ENCODE data around the gene ANKRD40CL.
"Not testable (repeated sequence)": the region's sequence is repeated elsewhere in the genome, so short reads cannot be mapped to it uniquely, and the experiment has no call there.

ANKRD40CL gene, protein sequence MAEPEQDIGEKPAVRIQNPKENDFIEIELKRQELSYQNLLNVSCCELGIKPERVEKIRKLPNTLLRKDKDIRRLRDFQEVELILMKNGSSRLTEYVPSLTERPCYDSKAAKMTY

DNA sequence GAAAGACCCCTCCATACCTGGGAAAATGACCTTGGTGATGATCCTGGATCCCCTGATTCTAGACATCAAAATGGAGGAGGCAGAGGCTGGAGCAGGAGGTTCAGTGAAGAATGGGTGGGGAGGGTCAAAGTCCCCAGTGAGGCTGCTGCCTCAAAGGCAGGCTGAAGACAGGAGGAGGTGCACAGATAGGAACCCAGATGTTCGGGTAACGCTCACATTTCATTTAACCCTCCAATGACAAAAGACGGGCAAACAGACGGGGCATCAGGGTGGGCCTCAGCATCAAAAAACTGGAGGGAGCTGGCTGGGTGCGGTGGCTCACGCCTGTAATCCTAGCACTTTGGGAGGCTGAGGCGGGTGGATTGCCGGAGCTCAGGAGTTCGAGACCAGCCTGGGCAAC is at the start of gene ANKRD40CL:
Gene ANKRD40CL, minus strand, starts transcription at position 73 of the 400 bp plus-strand sequence. CDS start 605 bp downstream, outside the sequence.
- no peak for DNase-seq (ENCODE audit: low spot score)

DNA sequence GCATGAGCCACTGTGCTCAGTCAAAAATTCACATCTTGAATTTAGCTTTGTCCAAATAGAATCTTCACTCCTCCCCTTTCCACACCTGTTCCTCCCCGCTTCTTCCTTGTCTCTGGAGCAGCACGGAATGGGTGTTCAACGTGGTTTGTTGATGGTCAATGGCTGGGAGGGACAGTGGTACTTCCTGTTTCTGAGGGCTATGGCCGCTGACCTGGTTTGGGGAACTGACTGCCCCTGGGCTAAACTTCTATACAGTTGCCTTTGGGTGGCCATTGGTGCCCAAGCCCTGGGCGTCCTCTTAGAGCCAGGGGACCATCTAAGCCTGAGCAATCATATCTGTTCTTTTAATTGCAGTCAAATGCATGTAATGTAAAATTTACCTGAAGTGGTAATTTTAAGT is 49.0 kb upstream of the ANKRD40CL start:
- DNase-seq (ENCODE audit: low spot score) = no peak

DNA sequence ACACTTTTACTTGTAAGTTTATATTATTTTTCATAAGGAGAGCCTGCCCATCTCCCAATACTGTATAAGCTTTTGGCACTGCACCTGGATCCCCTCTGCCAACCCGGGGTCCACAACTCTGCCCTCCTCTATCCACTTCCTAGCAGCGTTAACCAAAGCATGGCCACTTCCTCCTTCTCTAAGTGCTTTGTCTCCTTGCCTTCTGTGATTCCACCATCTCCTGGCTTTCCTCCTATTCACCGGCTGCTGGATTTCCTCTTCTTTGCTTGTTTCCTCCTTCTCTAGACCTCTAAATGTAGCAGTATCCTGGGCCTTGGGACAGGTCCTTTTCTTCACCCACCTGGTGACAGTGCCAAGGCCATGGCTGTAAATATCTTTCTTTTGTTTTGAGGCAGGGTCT is 48.1 kb upstream of the ANKRD40CL start:
- DNase-seq (ENCODE audit: low spot score) = no peak

DNA sequence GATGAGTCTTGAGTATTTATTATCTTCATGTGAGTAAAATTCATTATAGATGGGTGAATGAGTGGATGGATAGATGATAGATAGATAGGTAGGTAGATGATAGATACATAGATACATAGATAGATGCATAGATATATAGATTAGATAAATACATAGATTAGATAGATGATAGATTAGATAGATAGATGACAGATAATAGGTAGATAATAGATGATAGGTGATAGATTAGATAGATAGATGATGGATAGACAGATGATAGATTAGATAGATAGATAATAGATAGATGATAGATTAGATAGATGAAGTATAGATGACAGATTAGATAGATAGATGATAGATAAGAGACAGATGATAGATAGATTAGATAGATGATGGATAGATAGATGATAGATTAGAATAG is 46.3 kb upstream of the ANKRD40CL start:
- no peak for DNase-seq (ENCODE audit: low spot score)

DNA sequence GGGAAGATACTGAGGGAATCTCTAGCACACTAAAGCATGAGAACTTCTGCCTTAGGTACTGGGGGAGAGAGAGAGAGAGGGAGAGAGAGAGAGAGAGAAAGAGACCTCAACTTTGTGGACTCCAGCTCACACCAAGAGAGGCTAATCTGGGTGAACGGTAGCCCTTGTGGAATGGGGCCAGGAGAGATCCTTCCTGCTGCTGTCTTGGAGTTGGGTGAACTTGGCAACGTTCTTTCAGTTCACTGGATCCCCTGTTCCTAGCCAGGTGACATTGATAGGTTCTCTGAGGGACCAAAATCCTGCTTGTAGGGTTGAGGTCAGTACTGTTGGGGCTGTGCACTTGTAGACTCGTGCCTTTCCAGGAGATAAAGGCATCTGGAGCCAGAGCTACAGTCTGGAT is 41.6 kb upstream of the ANKRD40CL start:
- DNase-seq (ENCODE audit: low spot score) = no peak

DNA sequence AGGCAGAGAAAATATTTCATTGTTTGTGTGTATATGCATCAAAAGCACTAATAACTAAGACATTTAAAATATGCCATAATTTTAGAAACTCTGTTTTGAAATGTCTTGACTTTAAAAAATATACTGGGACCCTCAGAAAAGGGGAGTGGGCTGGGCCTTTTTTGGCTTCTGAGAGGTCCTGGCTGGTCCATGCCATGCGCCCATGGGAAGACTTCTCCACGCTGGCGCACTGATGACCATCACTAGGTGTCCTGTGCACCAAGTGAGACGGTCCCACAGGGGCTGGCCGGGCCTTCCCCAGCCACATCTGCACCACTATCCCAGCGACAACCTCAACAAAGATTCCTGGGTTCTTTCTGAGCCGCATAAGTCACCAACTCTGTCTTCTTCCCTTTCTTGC is 41.1 kb upstream of the ANKRD40CL start:
- DNase-seq (ENCODE audit: low spot score) = no peak

DNA sequence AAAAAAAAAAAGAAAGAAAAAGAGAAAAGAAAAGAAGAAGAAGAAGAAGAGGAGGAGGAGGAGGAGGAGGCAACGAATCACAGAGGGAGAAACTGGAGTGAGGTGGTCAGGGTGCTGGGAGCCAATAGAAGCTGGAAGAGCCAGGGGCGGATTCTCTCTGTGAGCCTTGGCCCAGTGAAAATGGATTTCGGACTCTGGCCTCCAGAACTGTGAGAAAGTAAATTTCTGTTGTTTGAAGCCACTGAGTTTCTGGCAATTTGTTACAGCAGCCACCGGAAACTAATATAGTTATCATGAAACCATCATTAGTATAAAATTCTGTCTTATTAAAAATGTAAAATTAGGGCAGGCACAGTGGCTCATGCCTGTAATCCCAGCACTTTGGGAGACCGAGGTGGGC is 40.4 kb upstream of the ANKRD40CL start:
- DNase-seq (ENCODE audit: low spot score) = no peak

DNA sequence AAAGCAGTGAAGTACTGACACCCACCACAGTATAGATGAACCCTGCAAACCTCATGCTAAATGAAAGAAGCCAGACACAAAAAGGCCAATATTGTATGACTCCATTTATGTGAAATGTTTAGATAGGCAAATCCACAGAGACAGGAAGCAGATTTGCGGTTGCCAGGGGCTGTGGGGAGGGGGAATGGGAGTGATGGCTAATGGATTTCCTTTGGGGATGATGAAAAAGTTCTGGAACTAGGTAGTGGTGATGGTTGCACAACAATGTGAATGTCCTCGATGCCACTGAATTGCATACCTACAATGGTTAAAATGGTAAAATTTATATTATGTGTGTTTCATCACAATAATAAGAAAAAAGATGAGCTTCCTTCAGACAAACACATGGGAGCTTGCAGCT is 39.7 kb upstream of the ANKRD40CL start:
- no peak for DNase-seq (ENCODE audit: low spot score)

DNA sequence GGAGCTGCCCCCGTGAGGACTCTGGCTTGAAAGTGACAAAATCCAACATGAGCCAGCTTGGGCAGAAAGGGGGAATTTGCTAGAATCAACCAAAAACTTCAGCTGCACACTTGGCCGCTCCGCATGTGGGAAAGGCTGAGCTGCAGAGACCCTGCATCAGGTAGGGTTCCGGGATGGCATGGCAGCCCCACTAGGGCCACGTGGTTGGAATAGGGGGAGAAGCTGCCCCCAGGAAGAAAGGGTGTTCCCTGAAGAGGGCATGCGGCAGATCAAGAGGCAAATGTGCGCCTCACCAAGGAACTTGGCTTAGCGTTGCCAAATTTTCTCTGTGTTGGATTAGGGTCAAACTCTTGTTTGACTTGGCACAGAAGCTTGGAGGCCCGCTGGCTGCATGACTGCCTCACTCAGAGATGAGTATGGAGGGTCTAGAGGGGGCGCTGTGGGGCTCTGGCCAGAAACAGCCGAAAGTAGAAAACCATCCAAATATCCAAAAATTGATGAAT is 38.9 kb upstream of the ANKRD40CL start:
- no peak for DNase-seq (ENCODE audit: low spot score)

DNA sequence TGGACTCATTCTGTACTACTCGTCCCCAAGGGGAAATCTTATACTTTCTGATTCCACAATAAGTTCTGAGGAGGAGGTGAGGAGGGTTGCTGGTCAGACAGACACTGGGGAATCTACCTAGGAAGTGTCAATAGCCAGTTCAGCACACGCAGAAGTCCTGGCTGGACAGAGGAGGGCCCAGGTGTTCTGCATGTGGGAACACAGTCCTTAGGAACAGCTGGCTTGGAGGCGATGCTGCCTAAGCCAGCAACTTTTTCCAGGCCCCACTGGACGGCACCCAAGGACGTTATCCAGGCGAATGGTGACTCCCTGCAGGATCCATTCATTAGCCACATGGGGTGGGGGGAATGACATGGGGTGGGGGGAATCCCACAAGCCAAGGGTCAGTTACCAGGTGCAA is 38.2 kb upstream of the ANKRD40CL start:
- no peak for DNase-seq (ENCODE audit: low spot score)

DNA sequence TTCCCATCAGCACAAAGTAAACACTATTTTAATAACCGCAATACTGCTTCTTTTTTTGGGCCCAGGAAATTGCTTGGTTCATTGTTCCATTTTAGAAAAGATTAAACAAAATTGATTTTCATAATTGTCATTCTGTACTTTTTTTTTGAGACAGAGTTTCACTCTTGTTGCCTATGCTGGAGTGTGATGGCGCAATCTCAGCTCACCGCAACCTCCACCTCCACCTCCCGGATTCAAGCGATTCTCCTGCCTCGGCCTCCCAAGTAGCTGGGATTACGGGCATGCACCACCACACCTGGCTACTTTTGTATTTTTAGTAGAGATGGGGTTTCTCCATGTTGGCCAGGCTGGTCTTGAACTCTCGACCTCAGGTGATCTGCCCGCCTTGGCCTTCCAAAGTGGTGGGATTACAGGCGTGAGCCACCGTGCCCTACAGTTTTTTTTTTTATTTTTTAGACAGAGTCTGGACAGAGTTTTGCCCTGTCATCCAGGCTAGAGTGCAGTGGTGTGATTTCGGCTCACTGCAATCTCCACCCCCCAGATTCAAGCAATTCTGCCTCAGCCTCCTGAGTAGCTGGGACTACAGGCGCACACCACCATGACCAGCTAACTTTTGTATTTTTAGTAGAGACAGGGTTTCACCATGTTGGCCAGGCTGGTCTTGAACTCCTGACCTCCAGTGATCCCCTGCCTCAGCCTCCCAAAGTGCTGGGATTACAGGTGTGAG is 37.6 kb upstream of the ANKRD40CL start:
- not testable (repeated sequence) for DNase-seq (ENCODE audit: low spot score)

DNA sequence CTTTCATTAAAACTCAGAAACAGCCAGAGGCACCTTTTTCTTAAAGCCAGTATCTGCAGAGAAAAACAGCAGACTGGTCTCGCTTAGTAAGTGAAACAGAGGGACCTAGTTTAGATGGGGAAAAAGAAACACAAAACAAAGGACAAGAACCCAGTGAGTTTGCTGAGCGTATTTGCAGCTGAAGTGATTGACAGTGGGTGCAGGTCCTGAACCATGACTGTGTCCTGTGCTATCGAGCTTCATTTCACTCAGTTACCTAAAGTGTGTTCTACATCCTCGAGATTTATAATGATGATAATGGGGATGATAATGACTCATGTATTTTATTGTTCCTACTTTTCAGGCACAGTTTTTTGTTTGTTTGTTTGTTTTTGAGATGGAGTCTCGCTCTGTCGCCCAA is 36.4 kb upstream of the ANKRD40CL start:
- DNase-seq (ENCODE audit: low spot score) = no peak

DNA sequence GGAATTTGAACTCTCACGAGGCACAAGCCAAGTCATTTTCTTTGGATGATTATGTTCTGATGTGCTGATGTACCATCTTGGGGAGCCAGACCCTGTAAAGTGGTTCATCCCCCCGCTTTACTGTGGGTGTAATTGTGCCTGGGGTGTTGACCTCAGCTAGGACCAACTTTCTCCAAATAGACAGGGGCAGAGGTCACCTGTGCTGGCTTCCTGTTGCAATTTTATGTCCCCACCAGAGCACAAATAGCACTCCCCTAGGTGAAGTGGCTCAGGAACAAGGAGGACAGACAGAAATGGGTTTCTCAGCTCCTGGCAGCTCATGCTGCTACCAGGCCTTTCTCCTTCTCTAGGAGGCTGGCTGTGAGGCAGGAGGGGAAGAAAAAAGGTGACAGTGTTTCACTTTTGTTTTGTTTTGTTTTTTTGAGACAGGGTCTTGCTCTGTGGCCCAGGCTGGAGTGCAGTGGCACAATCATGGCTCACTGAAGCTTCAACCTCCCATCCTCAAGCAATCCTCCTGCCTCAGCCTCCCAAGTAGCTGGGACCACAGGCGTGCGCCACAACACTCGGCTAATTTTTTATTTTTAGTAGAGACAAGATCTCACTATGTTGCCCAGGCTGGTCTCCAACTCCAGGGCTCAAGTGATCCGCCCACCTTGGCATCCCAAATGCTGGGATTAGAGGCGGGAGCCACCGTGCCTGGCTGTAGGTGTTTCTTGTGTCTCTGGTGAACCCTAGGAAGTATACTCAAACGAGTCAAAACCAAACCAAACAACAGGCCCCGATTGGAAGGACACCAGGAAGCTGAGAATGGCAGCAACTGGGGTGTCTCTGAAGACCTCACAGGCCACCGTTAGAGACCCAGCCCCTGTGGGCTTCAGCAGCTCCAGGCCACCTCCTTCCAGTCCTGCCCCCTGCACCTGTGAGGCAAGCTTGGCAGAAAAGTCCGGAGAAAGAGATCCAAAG is 35.6 kb upstream of the ANKRD40CL start:
- no peak for DNase-seq (ENCODE audit: low spot score)

DNA sequence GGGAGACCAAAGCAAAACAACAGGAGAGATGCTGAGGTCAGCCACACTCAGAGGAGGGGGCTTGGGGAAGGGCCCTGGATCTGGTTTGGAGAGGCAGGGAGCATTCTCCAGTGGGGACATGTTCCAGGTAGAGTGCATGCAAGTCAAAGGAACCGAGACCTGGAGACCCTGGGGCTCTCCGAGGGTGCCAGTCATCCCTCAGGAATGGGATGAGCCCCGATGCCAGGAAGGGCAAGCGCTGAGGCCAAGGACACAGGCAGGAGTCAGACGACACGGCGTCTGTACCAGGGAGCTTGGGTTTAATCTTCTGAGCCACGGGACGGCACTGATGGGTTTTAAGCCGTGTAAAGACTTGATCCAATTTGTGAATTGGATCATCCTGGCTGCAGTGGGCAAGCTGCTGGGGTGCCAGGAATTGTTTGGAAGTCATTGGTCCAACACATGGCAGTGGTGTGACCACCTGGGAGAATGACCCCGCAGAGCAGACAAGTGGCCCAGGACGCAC is 32.9 kb upstream of the ANKRD40CL start:
- DNase-seq (ENCODE audit: low spot score) = no peak

DNA sequence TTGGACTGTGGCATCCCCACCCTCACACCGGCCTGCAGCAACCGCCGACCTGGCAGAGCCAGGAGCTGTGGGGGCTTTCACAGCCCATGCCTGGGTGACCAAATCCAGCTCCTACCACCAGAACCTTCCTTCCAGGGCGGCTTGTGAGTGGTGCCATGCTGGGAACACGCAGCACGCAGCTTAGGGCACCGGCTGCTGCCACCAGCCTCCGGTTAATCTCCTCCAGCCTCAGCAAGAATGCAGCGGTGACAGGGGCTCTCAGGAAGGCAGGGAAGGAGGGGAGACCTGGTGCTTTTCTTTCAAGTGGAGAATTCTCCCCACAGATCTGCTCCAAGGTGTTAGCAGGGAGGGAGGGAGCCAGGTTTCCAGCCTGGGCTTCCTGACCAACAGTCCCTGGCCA is 32.3 kb upstream of the ANKRD40CL start:
- no peak for DNase-seq (ENCODE audit: low spot score)

DNA sequence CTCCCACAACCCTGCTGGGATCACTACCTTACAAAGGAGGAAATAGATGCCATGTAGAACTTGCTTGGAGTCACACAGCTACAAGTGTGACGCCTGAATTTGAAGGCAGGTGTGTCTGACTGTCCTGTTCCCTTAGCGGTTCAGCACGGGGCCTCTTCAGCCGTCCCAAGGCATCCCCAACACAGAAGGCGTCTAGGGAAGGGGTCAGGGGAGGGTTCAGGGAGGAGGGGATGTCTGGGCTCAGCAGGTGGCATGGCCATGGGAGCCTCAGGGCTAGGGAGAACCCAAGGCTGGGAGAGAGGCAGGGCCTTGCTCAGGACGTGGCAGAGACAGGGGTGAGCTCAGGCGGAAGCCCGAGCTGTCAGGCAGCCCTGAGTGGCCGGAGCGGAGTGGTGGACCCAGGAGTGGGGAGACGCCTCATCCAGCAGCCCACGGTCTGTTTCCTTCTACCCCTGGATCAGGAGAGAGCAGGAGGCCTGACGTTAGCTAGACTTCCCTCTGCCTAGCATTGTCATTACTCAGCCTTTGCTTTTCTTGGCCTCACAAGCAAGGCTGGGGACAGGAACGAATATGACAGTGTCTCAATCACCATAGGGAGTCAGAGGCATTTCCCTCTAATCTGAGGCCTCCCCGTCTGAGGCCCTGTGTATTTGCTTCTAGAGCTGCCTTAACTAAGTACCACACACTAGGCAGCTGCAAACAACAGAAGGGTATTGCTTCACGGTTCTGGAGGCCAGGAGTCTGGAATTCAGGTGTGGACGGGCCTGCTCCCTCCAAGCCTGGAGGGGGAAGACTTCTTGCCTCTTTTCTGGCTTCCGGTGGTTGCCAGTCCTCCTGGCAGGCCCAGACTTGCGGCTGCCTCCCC is 31.3 kb upstream of the ANKRD40CL start:
- DNase-seq (ENCODE audit: low spot score) = no peak

DNA sequence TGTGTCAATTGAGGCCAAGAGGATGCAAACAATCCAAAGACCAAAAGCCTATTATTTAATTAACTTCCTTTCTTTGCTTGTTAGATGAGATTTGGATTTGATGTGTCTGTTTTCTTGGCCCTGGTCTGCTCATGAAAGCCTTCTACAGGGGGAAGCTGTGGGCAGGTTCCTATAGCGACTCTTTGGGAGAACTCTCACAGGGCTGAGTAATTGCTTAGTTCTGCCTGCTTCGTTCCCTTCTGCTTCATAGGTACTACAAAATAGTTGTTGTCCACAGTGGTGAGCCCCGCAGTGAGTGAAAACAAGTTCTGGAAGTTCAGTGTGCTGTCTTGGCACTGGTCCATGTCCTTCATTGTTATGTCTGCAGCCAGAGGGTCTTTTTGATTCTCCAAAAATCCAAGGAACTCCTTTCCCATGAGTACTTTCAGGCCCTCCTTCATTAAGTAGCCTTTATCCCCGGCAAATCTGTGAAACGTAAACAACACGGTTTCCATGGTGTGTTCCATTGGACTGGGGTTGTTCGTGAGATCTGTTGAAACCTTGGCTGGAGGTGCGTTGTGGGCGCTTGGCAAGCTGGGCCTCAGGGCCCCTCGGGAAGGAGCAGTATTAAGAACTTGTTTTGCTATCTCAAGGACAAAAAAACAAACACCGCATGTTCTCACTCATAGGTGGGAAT is 30.0 kb upstream of the ANKRD40CL start:
- DNase-seq (ENCODE audit: low spot score) = no peak

DNA sequence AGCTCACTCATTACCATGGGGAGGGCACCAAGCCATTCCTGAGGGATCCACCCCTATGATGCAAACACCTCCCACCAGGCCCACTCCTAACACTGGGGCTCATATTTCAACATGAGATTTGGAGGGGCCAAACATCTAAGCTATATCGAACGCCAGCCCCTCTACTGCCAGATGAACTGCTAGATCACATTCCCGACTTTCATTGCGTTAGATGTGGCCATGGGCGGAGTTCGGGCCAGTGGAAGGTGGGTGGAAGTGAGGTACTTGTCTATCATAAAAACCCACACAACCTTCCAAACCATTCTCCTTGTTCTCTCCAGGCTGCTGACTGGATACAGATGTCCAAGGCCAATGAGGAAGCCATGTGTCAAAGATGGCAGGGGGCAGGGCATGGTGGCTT is 27.0 kb upstream of the ANKRD40CL start:
- DNase-seq (ENCODE audit: low spot score) = no peak

DNA sequence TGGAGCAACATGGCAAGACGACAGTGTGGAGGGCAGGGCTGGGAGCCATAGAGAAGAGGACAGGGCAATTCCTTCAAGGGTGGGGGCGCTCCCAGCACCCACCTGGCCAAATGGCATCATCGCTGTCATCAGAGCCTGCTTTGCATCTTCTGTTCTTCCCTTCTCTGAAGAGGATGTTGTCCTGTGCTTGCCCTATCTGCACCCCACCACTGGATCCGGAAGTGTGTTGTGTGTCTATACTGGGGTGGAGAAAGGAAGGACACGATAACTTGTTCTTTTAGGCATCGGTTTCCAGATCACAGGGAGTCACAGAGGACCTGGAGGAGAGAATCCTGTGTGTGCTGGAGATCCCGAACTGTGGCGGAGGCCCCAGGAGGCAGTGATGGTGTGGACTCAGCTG is 25.7 kb upstream of the ANKRD40CL start:
- DNase-seq (ENCODE audit: low spot score) = no peak

DNA sequence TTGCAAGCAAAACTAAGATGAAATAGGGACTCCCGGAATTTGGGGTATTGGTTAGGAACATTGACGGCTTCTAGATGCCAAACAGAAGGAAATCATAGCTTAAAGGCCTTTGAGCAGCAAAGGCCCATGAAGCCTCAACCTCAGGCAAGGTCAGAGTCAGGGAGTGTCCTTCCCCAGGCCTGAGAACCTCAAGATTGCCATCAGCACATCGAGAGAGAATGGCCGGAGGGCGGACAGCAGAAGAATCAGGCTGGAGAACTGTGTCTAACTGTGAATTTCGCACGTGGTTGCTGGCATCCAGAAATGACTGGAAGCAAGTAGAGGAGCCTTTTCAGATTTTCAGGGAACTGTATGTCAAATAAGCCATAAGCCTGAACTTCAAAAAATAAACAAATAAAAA is 24.8 kb upstream of the ANKRD40CL start:
- no peak for DNase-seq (ENCODE audit: low spot score)

DNA sequence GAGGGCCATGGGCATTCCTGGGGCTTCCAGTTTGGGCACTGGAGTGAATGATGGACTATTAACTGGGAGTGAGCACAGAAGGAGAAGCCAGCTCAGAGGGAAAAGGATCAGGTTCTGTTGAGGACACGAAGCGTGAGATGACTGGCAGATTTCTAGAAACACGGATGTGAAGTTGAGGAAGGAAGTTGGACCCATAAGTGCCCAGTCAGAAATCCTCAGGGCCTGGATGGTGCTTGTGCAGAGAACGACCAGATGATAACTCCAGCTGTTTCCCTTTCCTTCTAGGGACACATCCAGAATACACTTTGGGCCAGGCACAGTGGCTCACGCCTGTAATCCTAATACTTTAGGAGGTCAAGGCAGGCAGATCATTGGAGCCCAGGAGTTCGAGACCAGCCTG is 23.3 kb upstream of the ANKRD40CL start:
- DNase-seq (ENCODE audit: low spot score) = no peak
